Stimulated activated CD8-positive, alpha-beta memory T cell treated with anti-CD3 and anti-CD28 coated beads, Interleukin-15, amount 100 ng/mL, for 4 hours (primary cell): ENCODE results near the gene DSN1.

Experiments
- DNase-seq, 2 donors: peaks; one replicate each; pipeline ENCODE4 v3.0.0-alpha.2; 2020; ENCODE audit warnings: low read depth in 2 of 2

Gene DSN1

DNA sequence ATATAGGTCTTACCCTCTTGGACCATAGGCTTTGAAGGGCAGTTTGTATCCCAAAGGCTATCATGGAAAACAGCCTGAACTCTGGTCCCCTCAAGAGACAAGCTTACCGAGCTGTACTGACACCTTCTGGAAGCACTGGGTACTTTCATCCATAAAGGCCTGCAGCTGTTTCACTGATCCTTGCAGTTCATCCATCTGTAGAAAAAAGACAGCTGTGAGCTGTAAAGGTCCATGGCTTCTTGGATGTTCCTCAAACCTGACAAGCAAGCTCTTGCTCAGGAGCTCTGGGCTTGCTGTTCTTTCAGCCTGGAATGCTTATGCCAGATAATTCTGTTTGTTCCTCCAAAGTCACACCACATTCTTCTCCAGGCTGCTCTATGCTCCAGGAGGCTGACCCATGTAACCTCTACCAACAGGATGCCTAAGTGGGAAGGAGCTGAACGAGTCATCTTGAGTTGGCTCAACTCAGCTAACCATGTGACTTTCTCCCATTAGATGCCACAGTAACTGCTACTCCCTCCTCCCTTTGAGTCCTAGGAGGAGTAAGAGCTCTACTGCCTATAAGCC is 18.8 kb downstream of the DSN1 start:
- no peak for DNase-seq

GRCh38 chr20:36752582-36752981 is 21.0 kb downstream of the DSN1 start:
- DNase-seq = no peak

- peak; percentile 85 for DNase-seq
Observed at GRCh38 chr20:36745927-36746659, 27.5 kb downstream of the DSN1 start, which contains the start of gene NDRG3. TSS of gene NDRG3 (minus strand) at chr20:36746090. CDS start at chr20:36721735, 24,355 bp downstream.

DNA sequence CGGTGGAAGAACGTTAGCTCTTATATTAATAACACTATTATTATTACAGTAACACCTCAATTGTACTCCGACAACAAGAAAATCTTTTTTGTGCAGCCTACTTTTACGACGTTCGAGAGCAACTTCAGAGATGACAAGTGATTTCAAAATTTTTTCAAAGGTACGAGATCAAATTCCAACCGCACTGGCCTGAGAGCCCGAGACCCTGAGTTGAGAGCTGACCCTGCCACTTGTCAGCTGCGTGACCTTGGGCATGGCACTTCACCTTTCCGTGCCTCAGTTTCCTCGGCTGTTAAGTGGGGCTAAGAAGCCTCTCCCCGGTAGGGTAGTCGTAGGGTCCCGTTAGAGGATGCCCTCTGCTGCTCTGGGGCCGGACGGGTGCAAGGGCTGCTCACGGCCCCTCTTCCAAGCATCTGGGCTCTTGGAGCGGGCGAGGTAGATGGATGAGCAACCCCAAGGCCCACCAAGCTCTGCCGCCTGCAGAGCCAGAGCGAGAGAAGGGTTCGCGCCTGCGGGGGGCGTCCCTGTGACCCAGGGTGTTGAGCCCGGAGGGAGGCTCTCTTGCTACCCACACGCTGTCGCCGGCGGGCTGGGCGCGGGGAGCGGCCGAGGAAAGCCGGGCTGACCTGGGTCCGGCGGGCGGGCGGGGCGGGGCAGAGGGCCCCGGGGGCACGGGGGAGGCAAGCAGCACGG is 28.2 kb downstream of the DSN1 start:
- DNase-seq = no peak

DNA sequence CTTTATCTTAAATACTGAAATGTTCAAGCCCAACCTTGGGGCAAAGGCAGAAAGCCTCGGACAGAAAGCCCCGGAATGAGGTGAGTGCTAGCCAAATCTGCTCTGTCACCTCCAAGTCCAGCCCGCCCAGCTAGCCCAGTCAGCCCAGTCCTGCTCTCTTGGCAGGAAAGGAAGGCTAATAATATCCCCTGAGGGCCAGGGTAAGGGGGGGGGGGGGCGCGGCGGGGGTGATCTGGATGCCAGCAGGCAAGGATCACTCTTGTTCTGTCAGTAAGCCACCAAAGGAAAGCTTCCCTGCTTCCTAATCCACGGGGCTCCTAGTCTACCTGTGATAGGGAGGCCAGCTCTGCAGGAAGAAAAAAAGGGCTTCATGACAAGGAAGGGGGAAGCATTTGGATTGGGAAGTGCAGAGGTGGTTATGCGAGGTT is 28.8 kb downstream of the DSN1 start:
- no peak for DNase-seq

DNA sequence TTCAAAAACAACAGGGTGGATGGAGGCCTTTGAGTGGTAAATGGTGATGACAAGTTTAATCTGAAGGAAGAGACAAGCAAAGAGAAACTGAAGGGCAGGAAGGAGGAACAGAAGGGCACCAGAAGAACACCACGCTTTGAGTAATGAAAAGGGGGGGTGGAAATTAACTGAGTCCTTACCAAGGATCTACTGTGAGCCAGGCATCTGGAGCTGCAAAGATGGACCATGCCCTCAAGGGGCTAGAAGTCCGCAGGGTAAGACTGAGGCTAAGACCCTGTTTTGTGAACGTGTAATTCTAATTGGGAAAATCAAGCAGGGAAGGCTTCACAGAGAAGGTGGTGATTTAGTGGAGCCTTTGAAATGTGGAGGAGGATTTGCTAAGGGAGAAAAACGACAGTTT is 29.3 kb downstream of the DSN1 start:
- DNase-seq = no peak

DNA sequence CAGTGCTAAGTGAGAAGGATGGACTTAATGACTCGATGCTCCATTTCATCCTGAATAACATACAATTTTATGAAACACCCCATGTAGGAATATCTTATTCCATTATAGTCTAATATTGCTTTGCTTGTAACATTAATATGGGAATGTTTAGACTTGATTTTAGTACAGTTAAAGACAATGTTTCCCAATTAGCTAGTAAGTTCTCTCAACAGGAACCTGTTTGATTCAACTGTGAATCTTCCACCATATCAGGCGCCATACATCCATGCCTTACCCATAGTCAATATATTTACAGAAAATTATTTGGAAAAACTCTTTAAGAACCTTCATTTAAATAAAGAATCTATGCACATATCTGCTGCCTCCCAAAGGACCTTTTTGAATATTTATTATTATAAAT is 31.0 kb downstream of the DSN1 start:
- no peak for DNase-seq

DNA sequence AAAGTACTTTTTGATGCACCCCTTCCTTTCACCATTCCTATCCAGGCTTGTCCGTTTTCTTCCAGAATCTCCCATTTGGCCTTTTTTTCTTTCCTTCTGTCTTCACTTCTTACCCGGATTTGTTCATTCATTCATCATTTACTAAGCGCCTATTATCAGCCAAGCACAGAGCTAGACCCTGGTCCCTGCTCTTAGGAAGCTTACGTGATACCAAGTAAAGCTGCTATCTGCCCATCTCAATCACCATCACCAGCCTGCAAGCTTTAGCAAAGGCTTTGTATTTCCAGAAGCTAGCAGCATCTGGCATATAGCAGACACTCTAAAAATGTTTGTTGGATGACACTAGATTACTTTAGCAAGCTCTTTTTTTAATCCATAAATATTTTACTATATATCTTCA is 32.5 kb downstream of the DSN1 start:
- DNase-seq = no peak

DNA sequence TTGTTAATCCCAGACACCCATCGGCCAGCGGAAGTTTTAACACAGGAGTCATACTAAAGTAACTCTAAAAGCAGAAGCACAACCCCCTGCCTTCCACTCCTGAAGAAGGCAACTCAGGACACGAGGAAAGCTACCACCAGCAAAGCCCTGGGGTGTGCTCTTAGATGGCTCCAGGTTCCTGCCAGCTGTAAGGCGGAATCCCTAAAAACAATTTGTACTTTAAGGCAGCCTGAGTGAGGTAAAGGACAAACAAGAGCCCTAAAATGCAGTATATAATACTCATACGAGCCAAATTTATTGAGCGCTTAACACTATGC is 36.4 kb downstream of the DSN1 start:
- no peak for DNase-seq

DNA sequence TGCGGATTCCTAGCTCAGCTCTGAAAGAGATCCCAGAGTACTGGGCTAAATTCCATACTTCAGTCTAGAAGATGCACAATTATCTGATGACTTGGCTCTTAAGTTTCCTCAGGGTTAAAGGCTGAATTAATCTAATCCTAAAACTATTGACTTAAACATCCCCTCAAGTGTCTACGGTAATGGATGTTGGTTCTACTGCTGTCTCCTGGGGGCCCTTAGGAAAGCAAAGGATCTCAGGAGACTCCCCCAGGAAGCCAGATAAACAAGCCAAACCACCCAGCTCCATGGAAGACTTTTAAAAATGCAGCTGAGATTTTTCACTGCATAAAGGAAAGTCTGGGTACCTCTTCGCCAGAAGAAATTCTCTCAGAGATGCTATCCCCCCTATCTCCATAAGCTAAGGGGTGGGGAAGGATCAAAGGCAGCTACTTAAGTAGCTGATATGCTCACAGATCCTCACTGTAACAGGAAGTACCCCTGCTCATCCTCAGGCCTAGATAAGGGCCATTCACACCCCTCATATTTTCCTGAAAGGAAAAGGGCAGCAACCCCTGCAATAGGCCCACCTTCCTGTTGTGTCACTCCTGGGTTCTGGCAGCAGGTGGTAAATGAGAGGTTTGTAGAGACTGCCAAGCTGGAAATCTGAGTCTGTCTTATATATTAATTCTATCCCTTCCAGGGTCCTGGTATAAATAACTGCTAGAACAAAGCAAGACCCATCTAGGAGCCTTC is 36.9 kb downstream of the DSN1 start:
- no peak for DNase-seq

DNA sequence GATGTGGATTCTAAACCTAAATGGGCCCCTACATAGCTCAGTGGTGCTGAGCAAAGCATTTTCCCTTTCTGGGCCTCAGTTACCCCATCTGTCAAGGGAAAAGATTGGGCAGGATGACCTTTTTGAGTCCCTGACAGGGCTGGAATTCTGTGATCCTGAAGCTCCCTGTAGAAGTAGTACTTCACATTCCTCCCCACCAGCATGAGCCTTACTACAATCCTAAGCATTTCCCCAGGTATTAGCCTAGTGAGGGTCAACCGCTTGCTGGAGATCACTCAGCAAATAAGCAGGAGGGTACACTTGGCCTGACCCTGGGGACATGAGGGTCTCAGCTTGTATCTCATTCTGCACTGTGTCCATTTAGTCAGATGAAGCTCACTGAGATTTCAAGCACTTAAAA is 41.1 kb downstream of the DSN1 start:
- no peak for DNase-seq

GRCh38 chr20:36728986-36729385 is 44.6 kb downstream of the DSN1 start:
- no peak for DNase-seq

DNA sequence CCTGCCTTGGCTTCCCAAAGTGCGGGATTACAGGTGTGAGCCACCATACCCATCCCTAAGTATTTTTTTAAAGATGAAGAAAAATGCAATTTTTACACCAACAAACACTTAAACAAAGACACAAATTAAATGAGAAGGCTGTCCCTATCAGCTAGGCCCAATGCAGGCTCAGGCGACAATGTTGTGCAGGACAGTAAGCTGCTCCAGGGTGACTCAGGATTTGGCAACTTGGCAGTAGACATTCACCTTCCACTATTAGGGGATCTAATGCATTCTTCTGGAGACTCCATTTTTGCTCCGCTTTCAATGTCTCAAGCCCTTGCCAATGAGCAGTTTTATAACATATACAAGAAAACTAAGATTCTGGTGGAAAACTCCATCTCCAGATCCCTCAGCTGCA is 47.4 kb downstream of the DSN1 start:
- no peak for DNase-seq

DNA sequence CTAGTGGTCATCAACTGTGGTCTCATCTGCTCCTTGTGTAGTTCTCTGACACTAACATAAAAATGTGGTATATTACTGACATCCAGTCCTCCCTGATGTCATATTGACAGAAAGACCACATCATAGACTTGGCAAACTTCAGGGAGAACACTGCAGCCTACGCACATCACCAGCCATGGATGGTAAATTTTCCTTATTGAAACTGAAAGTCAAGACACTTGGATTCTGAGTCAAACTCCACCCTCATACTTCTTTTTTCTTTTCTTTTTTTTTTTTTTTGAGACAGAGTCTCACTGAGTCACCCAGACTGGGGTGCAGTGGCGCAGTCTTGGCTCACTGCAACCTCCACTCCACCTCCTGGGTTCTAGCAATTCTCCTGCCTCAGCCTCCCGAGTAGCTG is 53.1 kb downstream of the DSN1 start:
- DNase-seq = no peak

DNA sequence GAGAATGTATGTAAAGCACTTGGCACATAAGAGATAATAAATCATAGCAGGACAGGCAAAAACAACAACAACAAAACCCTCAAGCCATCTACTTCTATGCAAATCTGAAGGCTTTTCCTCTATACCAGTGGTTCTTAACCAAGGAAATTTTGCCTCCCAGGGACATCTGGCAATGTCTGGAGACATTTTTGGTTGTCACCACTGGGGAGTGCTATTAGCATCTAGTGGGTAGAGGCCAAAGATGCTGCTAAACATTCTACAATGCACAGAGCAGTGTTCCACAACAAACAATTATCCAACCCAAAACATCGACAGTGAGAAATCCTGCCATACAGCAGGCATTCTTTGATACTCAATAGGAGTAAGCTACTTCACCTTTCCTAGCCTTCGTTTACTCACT is 55.9 kb downstream of the DSN1 start:
- DNase-seq = no peak

DNA sequence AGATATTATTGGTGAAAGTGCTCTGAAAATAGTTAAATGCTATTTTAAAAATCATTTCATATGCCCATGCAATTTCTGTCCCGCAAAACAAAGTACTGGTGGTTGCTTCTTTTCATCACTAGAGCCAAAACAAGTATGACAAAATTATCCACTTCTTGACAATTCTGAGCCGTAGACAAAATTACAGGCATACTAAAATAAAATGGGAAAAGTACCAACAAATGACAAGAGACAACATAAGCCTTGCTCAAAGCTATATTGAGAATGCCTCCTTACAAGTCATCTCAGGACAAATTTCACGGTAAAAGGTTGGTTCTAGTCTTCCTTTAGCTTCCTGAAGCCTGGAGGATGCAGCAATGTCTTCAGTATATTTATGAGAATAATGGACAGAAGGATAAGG is 56.5 kb downstream of the DSN1 start:
- DNase-seq = no peak

GRCh38 chr20:36712775-36713174 is 60.8 kb downstream of the DSN1 start:
- DNase-seq = no peak

GRCh38 chr20:36709126-36709525 is 64.4 kb downstream of the DSN1 start:
- DNase-seq = no peak

DNA sequence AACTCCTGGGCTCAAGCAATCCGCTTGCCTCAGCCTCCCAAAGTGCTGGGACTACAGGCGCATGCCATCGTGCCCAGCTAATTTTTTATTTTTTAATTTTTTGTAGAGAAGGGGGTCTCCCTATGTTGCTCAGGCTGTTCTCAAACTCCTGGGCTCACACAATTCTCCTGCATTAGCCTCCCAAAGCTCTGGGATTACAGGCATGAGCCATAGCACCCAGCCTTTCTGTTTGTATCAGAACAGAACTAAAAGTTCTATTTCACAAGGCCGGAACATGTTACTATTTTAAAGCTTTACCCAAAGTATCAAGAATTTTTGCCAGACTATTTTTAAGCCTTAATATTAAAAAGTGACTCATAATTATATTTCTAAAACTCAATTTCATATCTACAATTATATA is 70.0 kb downstream of the DSN1 start:
- DNase-seq = no peak
